ENCODE data around the gene EFS.

DNA sequence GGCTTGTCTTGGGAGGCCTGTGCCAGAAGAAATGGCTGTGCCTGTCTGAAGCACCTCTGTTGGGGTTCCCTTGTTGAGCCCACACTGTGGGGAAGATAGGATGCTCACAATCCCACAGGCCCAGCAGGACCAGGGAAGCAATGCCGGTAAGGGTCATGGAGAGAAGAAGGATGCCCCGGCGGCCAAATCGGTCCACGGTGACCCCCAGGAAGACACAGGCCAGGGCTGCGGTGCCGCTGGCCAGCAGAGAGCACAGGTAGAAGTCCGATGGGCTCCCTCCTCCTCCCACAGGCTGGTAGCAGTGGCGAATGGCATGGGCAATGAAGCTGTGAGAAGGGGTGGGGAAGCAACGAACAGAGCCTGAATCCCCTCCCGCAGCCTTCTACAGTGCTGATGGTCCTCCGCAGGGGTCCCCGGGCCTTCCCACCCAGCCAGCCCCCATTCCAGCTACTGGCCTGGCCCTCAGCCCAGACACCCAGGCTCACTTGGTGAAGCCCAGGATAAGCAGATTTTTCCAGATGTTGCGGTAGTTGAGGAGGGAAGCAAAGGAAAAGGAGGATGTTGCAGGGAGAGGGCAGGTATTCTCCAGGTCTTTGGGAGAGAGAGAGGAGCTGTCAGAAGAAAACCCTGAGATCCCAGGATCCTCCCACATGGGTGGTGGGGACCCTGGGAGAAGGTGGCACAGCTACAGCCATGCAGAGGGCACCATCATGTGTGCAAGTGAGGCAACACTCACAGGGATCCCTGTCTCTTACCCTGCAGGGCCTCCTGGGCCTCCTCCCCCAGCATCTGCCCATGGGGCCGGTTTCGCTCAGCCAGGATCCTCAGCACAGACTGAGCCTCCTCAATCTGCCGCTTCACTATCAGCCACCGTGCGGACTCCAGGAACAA is 17.3 kb downstream of the EFS start:
- TF ChIP-seq, protein P1, sequence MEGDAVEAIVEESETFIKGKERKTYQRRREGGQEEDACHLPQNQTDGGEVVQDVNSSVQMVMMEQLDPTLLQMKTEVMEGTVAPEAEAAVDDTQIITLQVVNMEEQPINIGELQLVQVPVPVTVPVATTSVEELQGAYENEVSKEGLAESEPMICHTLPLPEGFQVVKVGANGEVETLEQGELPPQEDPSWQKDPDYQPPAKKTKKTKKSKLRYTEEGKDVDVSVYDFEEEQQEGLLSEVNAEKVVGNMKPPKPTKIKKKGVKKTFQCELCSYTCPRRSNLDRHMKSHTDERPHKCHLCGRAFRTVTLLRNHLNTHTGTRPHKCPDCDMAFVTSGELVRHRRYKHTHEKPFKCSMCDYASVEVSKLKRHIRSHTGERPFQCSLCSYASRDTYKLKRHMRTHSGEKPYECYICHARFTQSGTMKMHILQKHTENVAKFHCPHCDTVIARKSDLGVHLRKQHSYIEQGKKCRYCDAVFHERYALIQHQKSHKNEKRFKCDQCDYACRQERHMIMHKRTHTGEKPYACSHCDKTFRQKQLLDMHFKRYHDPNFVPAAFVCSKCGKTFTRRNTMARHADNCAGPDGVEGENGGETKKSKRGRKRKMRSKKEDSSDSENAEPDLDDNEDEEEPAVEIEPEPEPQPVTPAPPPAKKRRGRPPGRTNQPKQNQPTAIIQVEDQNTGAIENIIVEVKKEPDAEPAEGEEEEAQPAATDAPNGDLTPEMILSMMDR (IDR thresholded peaks at IDR 0.05) = no peak
- TF ChIP-seq POLR2AphosphoS5 (IDR thresholded peaks at IDR 0.05; ENCODE audit: low read depth, low read length) = no peak
- TF ChIP-seq, protein P2, sequence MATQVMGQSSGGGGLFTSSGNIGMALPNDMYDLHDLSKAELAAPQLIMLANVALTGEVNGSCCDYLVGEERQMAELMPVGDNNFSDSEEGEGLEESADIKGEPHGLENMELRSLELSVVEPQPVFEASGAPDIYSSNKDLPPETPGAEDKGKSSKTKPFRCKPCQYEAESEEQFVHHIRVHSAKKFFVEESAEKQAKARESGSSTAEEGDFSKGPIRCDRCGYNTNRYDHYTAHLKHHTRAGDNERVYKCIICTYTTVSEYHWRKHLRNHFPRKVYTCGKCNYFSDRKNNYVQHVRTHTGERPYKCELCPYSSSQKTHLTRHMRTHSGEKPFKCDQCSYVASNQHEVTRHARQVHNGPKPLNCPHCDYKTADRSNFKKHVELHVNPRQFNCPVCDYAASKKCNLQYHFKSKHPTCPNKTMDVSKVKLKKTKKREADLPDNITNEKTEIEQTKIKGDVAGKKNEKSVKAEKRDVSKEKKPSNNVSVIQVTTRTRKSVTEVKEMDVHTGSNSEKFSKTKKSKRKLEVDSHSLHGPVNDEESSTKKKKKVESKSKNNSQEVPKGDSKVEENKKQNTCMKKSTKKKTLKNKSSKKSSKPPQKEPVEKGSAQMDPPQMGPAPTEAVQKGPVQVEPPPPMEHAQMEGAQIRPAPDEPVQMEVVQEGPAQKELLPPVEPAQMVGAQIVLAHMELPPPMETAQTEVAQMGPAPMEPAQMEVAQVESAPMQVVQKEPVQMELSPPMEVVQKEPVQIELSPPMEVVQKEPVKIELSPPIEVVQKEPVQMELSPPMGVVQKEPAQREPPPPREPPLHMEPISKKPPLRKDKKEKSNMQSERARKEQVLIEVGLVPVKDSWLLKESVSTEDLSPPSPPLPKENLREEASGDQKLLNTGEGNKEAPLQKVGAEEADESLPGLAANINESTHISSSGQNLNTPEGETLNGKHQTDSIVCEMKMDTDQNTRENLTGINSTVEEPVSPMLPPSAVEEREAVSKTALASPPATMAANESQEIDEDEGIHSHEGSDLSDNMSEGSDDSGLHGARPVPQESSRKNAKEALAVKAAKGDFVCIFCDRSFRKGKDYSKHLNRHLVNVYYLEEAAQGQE (IDR thresholded peaks at IDR 0.05; ENCODE audit: insufficient read depth in 1 of 2, low read depth in 2 of 2, low read length in 1 of 2) = no peak

All from Panc1 (cell line).